ENCODE measurements around the gene APLF. TPM values are rescaled to one million over a fixed set of nuclear protein-coding genes. Genes with fewer than 3 reads are reported as not detected.

The APLF gene
- total and polyA plus RNA-seq, 10 of the 15 experiments (the other 5 are each of a cell fraction or from before 2014, with no cell fraction given) = 0.66 to 2.8 (median 1.8) TPM

DNA sequence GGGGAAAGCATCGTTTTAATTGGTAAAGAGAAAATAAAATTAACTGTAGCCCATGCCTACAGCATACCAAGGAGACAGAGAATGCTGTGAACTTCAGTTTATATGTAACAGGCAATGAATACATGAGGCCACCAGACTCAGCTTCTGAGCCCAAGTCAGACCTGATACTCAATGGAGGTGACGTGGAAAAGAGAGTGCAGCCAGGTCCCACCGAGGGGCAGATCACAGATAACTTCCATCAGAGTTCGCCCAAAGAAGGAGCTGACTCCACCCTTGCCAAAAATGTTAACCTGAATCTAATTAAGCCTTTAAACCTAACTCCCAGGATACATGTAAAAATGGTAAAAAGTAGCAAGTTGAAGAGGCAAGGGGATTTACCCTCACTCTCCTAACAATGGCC, 123.8 kb downstream of the APLF start:
- Histone ChIP-seq H3K9ac (ENCODE audit: control insufficient read depth, insufficient read depth, low read length) (no peak overlapping the region), H3K79me2 (ENCODE audit: control insufficient read depth, insufficient read depth, low read length) (no peaks in the 10 kb centered on the region), H3K4me2 (ENCODE audit: control insufficient read depth, insufficient read depth) (no peak overlapping the region), H4K20me1 (ENCODE audit: control insufficient read depth, insufficient read depth) (no peaks in the 10 kb centered on the region), H3K9me3 (replicated peaks; ENCODE audit: control insufficient read depth, insufficient read depth, low read length) (no peaks in the 10 kb centered on the region), H3K4me3 (no peak overlapping the region), H3K36me3 (ENCODE audit: control insufficient read depth in 2 of 2, insufficient read depth in 2 of 2, low read length in 1 of 2) (no peaks in the 10 kb centered on the region), H3K4me1 (ENCODE audit: control insufficient read depth, insufficient read depth, low read length) (no peaks in the 10 kb centered on the region; the same call in 1 of the 2 replicates), H2AFZ (ENCODE audit: control insufficient read depth, low read depth, low read length) (no peak overlapping the region), H3K27ac (ENCODE audit: control insufficient read depth, insufficient read depth) (no peak overlapping the region), H3K27me3 (replicated peaks in 1 of 2; ENCODE audit: control insufficient read depth in 2 of 2, insufficient read depth in 2 of 2, low read length in 1 of 2) (no peaks in the 10 kb centered on the region)
- ChIA-PET SMC1A (ENCODE audit: uncharacterized antibody, unreplicated experiment) (interaction anchor here (0.9 kb wide), 1 partner anchor 124 kb away, joined by 3 read pairs; the partner anchor contains the start of genes APLF and FBXO48), CTCF (interaction anchor here (1.6 to 8.0 kb wide), 2 partner anchors 16 to 127 kb away, joined by 3 to 149 read pairs; partner anchors contain the start of genes APLF and FBXO48), POLR2A (no interaction called here), RAD21 (ENCODE audit: unreplicated experiment) (no interaction called here)
- TF ChIP-seq POLR2AphosphoS5 (IDR thresholded peaks at IDR 0.05; ENCODE audit: low read length) (no peak), USF2 (IDR thresholded peaks at IDR 0.05; ENCODE audit: borderline replicate concordance, low read depth, low read length) (no peak), TCF7 (IDR thresholded peaks at IDR 0.05; ENCODE audit: borderline replicate concordance) (no peak), SKIL (IDR thresholded peaks at IDR 0.05; ENCODE audit: low read depth, poor library complexity, severe bottlenecking) (no peak), CHD1 (IDR thresholded peaks at IDR 0.05; ENCODE audit: low read depth, low read length) (no peak), RCOR1 (conservative IDR thresholded peaks at IDR 0.05; ENCODE audit: low read depth, low read length) (no peak), WRNIP1 (IDR thresholded peaks at IDR 0.05; ENCODE audit: borderline replicate concordance, low read depth, low read length) (no peak), YY1 (IDR thresholded peaks at IDR 0.05; ENCODE audit: low read depth, low read length) (no peak)
- 39% methylated on average over 4 of the region's 4 CpGs for WGBS (ENCODE audit: insufficient coverage, insufficient replicate concordance, low lambda C conversion rate, missing lambda C conversion rate)
- in situ Hi-C loops (cut with MboI) = no loop called here
- DNase-seq (ENCODE audit: low read depth, low spot score) (no peak), ATAC-seq (no peak), FAIRE-seq (no peak)
- intact Hi-C loops (cut with micrococcal nuclease; ENCODE audit: unreplicated experiment) = no loop called here
- BruUV-seq (replicated peaks) = no TSS peak

Measured in GM12878 (cell line).